ENCODE measurements around the gene SMAD7.
A peak's percentile ranks its signal among the peaks of the same experiment; 100 is the strongest.

Gene SMAD7

DNA sequence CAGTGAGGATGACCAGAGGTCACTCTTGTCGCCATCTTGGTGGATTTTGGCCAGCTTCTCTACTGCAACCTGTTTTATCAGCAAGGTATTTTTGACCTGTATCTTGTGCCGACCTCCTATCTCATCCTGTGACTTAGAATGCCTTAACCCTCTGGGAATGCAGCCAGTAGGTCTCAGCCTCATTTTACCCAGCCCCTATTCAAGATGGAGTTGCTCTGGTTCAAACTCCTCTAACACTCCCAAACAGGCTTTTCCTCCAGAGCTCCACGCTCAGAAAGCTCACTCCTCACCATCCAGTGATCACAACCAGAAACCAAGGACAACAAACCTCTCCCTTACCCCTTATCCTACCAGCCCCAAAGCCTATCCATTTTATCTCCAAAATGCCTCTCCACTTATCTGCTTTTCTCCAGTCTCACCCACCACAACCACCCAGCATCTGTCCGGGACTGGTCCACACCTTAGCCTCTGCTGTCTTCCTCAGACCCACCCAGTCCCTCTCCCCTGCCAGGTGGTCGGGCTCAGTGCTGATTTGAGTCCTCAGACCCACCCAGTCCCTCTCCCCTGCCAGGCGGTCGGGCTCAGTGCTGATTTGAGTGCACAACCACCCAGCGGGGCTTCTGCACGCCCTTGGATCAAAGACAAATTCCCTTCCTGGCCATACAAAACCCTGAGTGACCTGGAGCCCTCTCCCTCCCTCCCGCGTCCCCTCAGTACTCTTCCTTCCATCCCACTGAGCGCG, 11.7 kb upstream of the SMAD7 start:
- FAIRE-seq (no peak), DNase-seq (ENCODE audit: insufficient read length, low spot score) (no peak)

DNA sequence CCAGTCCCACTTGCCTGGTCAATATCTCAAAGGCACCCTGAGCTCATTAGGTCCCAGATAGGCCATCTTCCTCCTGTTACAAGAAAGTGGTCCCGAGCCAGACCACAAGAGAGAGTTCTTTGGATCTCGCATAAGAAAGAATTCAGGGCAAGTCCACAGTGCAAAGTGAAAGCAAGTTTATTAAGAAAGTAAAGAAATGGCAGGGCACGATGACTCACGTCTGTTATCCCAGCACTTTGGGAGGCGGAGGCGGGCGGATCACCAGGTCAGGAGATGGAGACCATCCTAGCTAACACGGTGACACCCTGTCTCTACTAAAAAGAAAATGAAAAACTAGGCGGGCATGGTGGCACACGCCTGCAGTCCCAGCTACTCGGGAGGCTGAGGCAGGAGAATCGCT, 10.8 kb upstream of the SMAD7 start:
- FAIRE-seq (no peak), DNase-seq (ENCODE audit: insufficient read length, low spot score) (no peak)

GRCh38 chr18:48959921-48960920, 9.5 kb upstream of the SMAD7 start:
- DNase-seq (ENCODE audit: insufficient read length, low spot score) (no peak), FAIRE-seq (no peak)

DNA sequence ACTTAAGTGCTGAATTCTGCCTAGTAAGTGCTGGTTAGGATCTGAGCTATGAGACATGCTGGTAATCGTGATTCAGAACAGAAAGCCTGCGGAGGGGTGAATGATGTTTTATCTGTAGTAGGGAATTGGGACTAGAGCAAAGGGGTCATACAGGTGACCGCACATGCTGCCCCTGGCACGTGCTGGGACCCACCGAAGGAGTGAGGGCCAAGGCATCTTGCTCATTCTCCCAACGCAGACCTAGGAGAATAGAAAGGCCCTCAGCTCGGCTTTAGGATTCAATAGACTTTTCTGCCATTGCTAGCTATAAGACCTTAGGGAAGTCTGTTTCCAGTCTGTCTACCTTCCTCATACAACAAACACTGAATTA, 8.8 kb upstream of the SMAD7 start:
- FAIRE-seq (no peak), DNase-seq (ENCODE audit: insufficient read length, low spot score) (no peak)

DNA sequence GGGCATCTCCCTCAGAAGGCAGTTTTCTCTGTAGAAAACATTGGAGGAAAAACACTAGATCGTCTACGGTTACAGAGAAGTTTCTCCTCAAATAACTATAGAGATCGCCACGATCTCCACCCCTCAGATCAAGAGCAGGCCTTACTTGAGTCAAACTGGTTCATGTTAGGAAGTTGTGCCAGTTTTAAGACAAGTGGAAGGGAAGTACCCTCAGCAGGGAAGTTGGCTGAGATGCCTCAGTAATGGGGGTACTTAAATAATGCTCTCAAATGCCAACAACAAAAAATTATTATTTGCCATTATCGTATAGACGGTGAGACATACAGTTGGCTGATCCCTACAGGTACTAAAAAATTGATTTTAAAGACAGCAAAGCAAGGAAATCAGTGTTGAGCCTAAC, 8.2 kb upstream of the SMAD7 start:
- no peak for FAIRE-seq
- DNase-seq (ENCODE audit: insufficient read length, low spot score): no peak

DNA sequence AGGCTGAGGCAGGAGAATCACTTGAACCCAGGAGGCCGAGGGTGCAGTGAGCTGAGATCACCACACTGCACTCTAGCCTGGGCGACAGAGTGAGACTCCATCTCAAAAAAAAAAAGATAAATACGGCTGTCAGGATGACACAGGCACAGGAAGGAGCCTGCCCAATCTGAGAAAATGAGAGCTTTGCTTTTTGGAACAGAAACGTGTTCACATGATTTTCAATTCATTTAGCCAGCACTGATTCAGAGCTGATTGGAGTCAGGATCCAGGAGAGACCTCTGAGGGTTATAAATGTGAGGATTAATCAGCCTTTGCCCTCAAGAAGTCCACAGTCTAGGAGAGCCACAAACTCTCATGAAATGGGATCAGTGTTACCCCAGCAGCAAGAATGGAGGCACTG, 6.9 kb upstream of the SMAD7 start:
- no peak for FAIRE-seq

DNA sequence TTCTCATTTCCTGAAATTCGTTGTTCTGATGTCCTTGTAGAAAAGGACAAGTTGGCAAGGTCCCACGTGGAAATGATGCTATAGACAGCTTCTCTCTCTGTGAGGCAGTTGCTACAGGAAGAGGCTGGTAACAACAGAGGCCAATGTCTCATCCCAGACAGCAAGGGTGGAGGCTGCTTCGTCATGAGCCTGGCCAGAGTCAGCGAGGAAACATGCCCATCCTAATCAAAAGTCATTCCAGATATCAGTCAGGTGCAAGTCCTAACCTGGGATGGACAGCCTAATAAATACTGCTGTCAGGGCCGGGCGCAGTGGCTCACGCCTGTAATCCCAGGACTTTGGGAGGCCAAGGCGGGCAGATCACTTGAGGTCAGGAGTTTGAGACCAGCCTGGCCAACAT, 6.4 kb upstream of the SMAD7 start:
- no peak for FAIRE-seq
- no peak for DNase-seq (ENCODE audit: insufficient read length, low spot score)

More for the DNA sequence above, 6.9 kb upstream of the SMAD7 start:
- DNase-seq (ENCODE audit: insufficient read length, low spot score): no peak

DNA sequence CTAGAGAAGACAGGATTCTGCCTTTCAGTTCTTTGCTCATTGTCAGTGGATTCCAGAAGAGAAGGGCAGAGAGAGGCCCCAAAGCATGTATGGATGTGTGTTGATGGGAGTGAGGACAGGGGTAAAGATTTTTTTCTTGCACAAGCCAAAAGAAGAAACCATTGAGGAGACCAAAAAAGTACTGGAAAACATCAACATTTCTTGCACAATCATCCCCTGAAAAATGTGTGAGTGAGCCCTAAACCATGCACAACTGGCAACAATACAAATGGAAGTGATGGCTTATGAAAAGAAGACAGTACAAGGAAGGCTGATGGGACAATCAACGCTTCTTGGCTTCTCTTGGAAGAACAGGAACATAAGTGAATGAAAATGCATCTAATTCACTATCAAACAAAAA, 5.6 kb upstream of the SMAD7 start:
- no peak for FAIRE-seq
- DNase-seq (ENCODE audit: insufficient read length, low spot score): no peak

- DNase-seq (ENCODE audit: insufficient read length, low spot score) (no peak), FAIRE-seq (no peak)
Observed at GRCh38 chr18:48955830-48956261, 5.1 kb upstream of the SMAD7 start.

- no peak for DNase-seq (ENCODE audit: insufficient read length, low spot score)
- FAIRE-seq: no peak
Observed at GRCh38 chr18:48954886-48955819, 4.4 kb upstream of the SMAD7 start.

DNA sequence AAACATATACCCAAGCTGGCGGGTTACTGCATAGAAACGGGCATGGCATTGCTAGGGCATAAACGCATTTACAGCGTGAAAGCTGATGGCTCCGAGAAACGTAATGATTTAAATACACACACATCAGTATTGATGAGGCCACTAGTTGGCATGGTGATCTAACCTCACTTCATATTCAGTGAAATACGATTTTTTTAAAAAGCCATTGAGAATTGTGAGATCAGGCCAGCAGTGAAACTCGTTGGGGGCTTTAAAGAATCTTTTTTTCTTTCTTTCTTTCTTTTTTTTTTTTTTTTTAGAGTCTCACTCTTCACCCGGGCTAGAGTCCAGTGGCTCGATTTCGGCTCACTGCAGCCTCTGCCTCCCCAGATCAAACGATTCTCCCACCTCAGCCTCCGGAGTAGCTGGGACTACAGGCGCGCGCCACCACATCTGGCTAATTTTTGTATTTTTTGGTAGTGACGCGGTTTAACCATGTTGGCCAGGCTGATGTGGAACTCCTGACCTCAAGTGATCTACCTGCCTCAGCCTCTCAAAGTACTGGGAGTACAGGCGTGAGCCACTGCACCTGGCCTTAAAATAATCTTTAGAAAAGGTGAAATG, 2.4 kb upstream of the SMAD7 start:
- DNase-seq (ENCODE audit: insufficient read length, low spot score) (no peak), FAIRE-seq (no peak)

- peak; percentile 88 for FAIRE-seq
- no peak for DNase-seq (ENCODE audit: insufficient read length, low spot score)
Observed at GRCh38 chr18:48952287-48953103, 1.7 kb upstream of the SMAD7 start.

- DNase-seq (ENCODE audit: insufficient read length, low spot score) (peak; percentile 81), FAIRE-seq (peak; percentile 64)
Observed at GRCh38 chr18:48951448-48952286, 902 bp upstream of the SMAD7 start.

DNA sequence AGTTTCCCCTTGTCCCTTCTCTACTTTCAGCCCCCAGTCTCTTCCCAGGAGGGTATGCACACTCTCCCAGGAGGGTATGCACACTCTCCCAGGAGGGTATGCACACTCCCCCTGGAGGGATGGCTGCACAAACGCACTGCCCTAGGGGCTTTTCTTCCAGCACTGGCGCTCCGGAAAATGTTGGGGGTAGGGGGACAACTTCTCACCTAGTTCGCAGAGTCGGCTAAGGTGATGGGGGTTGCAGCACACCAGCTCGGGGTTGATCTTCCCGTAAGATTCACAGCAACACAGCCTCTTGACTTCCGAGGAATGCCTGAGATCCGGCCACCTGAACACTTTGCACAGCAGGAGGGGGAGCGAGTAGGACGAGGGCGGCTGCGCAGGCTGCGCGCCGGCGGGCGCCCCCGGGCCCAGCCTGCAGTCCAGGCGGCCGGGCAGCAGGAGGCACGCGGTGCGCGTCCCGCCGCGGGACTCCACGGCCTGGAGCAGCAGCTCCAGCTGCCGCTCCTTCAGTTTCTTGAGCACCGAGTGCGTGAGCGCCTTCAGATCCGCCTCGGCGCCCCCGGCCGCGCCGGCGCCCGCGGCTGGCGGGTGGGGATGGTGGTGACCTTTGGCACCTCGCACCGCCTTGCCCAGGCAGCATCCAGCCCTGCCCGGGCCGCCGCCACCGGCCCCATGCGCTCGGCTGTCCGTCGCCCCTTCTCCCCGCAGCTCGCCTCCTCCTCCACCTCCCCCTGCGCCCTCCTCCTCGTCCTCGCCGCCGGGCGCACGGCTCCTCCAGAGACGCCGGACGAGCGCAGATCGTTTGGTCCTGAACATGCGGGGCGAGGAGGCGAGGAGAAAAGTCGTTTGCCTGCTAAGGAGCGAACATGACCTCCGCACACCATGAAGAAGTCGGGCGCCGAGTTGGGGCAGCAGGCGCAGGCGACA, 894 bp downstream of the SMAD7 start:
- peak; percentile 53 for FAIRE-seq
- DNase-seq (ENCODE audit: insufficient read length, low spot score): no peak

- DNase-seq (ENCODE audit: insufficient read length, low spot score): no peak
- peak; percentile 91 for FAIRE-seq
Observed at GRCh38 chr18:48949050-48949605, 1.6 kb downstream of the SMAD7 start.

GRCh38 chr18:48948112-48949049, 2.4 kb downstream of the SMAD7 start:
- FAIRE-seq (peak; percentile 88), DNase-seq (ENCODE audit: insufficient read length, low spot score) (no peak)
